Measurements from ENCODE around the gene COL20A1.
"Not testable (repeated sequence)": the region's sequence is repeated elsewhere in the genome, so short reads cannot be mapped to it uniquely, and the experiment has no call there.

Gene COL20A1

GRCh38 chr20:63329331-63330083 lies 36.5 kb downstream of the COL20A1 start:
- FAIRE-seq (no peak), DNase-seq (ENCODE audit: insufficient read length, low spot score) (no peak)

DNA sequence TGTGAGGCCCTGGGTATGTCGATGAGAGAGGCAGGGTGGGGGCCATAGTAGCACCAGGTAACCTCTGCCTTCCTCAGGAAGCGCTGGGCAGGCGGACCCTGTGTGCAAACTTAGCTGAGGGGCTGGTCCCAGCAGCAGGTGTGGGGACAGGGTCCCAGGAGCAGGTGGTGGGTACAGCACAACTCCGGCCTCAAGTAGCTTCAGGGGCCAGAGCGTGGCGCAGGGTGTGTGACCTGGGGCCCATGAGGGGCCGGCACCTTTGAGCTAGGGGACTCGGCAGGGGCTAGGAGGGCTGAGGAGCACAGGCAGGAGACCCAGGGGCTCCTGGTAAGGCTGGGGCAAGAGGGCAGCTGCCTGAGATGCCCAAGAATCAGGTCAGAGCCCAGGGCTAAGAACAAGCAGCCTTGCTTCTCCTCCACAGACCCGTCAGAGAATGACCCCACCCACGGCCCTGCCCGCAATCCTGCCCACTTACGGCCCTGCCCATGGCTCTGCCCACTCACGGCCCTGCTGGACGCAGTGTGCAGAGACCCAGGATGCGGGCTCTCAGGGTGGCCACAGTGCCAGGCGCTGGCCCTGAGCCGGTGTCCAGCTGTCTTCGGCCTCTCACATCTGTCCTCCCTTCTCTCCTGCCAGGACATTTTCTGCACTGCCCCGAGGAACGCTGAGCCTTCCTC lies 37.2 kb downstream of the COL20A1 start:
- DNase-seq (ENCODE audit: insufficient read length, low spot score) (no peak), FAIRE-seq (no peak)

GRCh38 chr20:63330940-63331339 lies 38.0 kb downstream of the COL20A1 start:
- DNase-seq (ENCODE audit: insufficient read length, low spot score) (no peak), FAIRE-seq (no peak)

- FAIRE-seq, result no peak
- DNase-seq (ENCODE audit: insufficient read length, low spot score), result no peak
These were observed 38.9 kb downstream of the COL20A1 start for GRCh38 chr20:63331741-63332400.

DNA sequence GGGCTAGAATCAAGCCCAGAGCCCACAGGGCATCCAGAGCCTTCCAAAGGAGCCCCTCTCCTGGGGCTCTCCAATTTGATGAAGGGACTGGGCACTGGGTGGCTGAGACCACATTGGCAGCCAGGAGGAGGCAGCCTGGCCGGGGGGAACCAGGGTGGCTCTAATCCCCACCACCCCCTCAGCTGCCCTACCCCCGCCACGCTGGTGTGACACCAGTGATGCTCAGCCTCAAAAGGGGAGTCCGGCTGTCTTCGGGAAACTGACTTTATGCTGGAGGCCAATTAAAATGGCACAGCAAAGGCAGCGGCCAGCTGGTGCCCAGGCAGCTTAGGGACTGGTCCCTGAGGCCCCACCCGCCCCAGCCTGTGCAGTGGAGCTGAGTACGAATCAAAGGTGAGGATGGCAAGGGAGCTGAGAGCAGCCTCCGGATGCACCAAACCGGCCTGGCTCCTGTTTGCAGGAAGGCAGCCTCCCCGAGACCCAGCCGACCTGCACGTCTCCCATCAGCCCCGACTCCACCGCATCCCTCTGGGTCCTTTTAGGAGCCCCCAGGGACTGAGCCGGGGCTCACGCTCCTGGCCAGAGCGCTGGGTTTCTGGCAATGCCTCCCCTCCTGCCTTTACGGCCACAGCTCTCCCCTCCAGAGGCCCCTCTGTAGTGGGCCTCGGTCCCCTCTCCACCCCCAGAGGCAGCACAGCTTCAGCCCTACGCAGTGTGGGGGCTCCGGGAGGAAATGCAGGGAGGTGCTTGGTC lies 39.7 kb downstream of the COL20A1 start:
- no peak for FAIRE-seq

DNA sequence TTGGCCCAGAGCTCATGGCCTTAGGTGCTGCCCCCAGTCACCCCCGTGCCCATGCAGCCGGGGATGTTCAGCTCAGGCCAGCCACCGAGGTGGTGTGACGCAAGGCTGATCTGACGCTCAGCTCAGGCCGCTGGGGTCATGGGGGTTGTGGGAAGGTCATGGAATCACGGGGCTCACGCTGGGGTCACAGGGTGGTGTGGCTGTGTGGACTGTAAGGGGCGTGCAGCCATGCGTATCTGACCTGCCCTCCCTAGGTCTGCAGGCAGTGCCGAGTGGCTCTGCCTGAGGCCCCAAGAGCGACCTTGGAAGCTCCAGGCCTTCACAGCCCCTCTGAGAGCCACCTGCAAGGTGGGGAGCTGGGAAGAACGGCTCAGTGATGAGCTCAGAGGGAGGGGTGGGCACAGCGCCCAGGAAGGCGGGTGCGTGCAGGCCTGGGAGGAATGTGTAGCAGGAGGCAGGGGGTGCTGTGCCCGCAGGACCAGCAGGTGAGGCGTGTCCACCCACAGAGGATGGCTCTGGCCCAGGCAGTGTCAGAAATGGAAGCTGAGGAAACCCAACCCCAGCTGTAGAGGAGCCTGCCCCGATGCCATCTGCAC lies 40.4 kb downstream of the COL20A1 start:
- no peak for FAIRE-seq

More for the DNA sequence above, 39.7 kb downstream of the COL20A1 start:
- DNase-seq (ENCODE audit: insufficient read length, low spot score), result no peak

DNA sequence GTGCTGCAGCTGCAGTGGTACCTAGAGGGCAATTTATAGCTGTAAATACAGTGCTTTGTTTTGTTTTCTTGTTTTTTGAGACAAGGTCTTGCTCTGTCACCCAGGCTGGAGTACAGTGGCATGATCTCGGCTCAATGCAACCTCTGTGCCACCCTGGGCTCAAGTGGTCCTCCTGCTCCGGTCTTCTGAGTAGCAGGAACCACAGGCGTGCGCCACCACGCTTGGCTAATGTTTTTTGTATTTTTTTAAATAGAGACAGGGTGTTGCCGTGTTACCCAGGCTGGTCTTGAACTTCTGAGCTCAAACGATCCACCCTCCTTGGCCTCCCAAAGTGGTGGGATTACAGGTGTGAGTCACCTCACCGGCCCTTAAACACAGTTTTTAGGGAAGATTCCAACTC lies 41.4 kb downstream of the COL20A1 start:
- DNase-seq (ENCODE audit: insufficient read length, low spot score), result no peak
- FAIRE-seq, result no peak

More for the DNA sequence above, 40.4 kb downstream of the COL20A1 start:
- DNase-seq (ENCODE audit: insufficient read length, low spot score), result no peak

- not testable (repeated sequence) for DNase-seq (ENCODE audit: insufficient read length, low spot score); FAIRE-seq
These were observed 42.1 kb downstream of the COL20A1 start for GRCh38 chr20:63335060-63335459.

- FAIRE-seq, result no peak
- no peak for DNase-seq (ENCODE audit: insufficient read length, low spot score)
These were observed 42.7 kb downstream of the COL20A1 start for GRCh38 chr20:63335711-63336110.

- no peak for FAIRE-seq
- no peak for DNase-seq (ENCODE audit: insufficient read length, low spot score)
These were observed 43.3 kb downstream of the COL20A1 start for GRCh38 chr20:63336232-63336752.

DNA sequence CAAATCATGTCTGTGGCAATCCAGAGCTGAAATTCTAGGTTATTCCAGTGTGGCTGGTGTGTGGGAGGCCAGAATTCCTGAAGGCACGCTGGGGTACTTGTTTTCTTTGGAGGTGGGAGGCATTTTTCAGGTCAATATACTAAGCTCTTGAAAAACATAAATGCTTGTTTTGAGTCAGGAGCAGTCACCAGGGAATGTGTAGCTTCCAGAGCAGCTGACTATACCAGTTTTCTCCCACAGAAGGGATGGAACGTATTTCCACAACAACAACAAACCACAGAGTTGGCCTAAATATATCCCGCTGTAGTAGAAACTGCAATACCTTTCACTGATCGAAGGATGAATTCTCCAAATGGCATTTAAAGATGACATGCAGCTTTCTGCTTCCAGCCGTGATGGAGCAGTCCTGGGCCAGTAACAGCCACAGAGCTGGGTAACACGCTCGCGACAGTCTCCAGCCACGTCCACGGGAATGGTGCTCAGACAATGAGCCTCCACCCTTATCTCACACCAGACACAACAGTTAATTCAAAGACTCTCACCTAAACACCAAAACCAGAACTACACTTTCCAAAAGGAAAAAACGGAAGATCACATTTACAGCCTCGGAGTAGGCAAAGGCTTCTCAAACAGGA lies 44.9 kb downstream of the COL20A1 start:
- DNase-seq (ENCODE audit: insufficient read length, low spot score) (no peak), FAIRE-seq (no peak)

GRCh38 chr20:63339154-63340094 lies 46.4 kb downstream of the COL20A1 start:
- not testable (repeated sequence) for FAIRE-seq; DNase-seq (ENCODE audit: insufficient read length, low spot score)

- FAIRE-seq; DNase-seq (ENCODE audit: insufficient read length, low spot score): not testable (repeated sequence)
These were observed 47.2 kb downstream of the COL20A1 start for GRCh38 chr20:63340158-63340688.

- FAIRE-seq, result no peak
- no peak for DNase-seq (ENCODE audit: insufficient read length, low spot score)
These were observed 49.8 kb downstream of the COL20A1 start for GRCh38 chr20:63342561-63343459.

- FAIRE-seq (no peak), DNase-seq (ENCODE audit: insufficient read length, low spot score) (no peak)
These were observed 50.8 kb downstream of the COL20A1 start for GRCh38 chr20:63343460-63344445.

- DNase-seq (ENCODE audit: insufficient read length, low spot score), result no peak
- no peak for FAIRE-seq
These were observed 51.8 kb downstream of the COL20A1 start for GRCh38 chr20:63344616-63345327.
